DMS153 treated with DMSO at 0.1 percent for 48 hours (cell line): ENCODE data around the gene BEND4.

Experiments used
- DNase-seq: peaks from one replicate; lab custom pipeline; 2025; ENCODE audit not compliant: unreplicated experiment; lab: John Stamatoyannopoulos, UW

BEND4 gene

GRCh38 chr4:42112846-42113245, 39.6 kb downstream of the BEND4 start:
- DNase-seq = no peak

GRCh38 chr4:42104521-42104920, 47.9 kb downstream of the BEND4 start:
- no peak for DNase-seq

GRCh38 chr4:42101446-42101975, 50.9 kb downstream of the BEND4 start:
- no peak for DNase-seq

- DNase-seq = no peak
Measured at GRCh38 chr4:42088386-42088785, 64.1 kb downstream of the BEND4 start.

GRCh38 chr4:42083816-42084215, 68.6 kb downstream of the BEND4 start:
- no peak for DNase-seq

- DNase-seq = no peak
Measured at GRCh38 chr4:42080306-42080705, 72.1 kb downstream of the BEND4 start.

- no peak for DNase-seq
Measured at GRCh38 chr4:42078184-42078801, 74.2 kb downstream of the BEND4 start.

GRCh38 chr4:42074294-42074693, 78.2 kb downstream of the BEND4 start:
- DNase-seq = no peak

GRCh38 chr4:42070463-42070862, 82.0 kb downstream of the BEND4 start:
- no peak for DNase-seq

- DNase-seq = no peak
Measured at GRCh38 chr4:42067264-42067663, 85.2 kb downstream of the BEND4 start.

GRCh38 chr4:42066402-42066801, 86.1 kb downstream of the BEND4 start:
- no peak for DNase-seq
